NOMO-1 treated with dmso at 0.1 percent for 144 hours (cell line): ENCODE data around the gene LONP2.
A peak's percentile ranks its signal among the peaks of the same experiment; 100 is the strongest.
"Not testable (repeated sequence)": the region's sequence is repeated elsewhere in the genome, so short reads cannot be mapped to it uniquely, and the experiment has no call there.

Experiments used
- DNase-seq: peaks from one replicate; lab custom pipeline; 2025; ENCODE audit not compliant: unreplicated experiment; lab: John Stamatoyannopoulos, UW

Gene LONP2

GRCh38 chr16:48287239-48287638 lies 43.1 kb downstream of the LONP2 start:
- no peak for DNase-seq

GRCh38 chr16:48291303-48291702 lies 47.2 kb downstream of the LONP2 start:
- no peak for DNase-seq

- no peak for DNase-seq
These were observed 47.7 kb downstream of the LONP2 start for GRCh38 chr16:48291754-48292153.

- no peak for DNase-seq
These were observed 48.4 kb downstream of the LONP2 start for GRCh38 chr16:48292452-48292851.

GRCh38 chr16:48294724-48295123 lies 50.6 kb downstream of the LONP2 start:
- DNase-seq: no peak

- no peak for DNase-seq
These were observed 51.6 kb downstream of the LONP2 start for GRCh38 chr16:48295488-48296281.

GRCh38 chr16:48299471-48299870 lies 55.4 kb downstream of the LONP2 start:
- no peak for DNase-seq

GRCh38 chr16:48300391-48300856 lies 56.3 kb downstream of the LONP2 start:
- no peak for DNase-seq

GRCh38 chr16:48308535-48308934 lies 64.4 kb downstream of the LONP2 start:
- DNase-seq: no peak

GRCh38 chr16:48310908-48311641 lies 67.0 kb downstream of the LONP2 start:
- DNase-seq: no peak

GRCh38 chr16:48313905-48314304 lies 69.8 kb downstream of the LONP2 start:
- not testable (repeated sequence) for DNase-seq

- no peak for DNase-seq
These were observed 72.9 kb downstream of the LONP2 start for GRCh38 chr16:48317026-48317425.

GRCh38 chr16:48317614-48318315 lies 73.7 kb downstream of the LONP2 start:
- DNase-seq: peak; percentile 48

GRCh38 chr16:48318630-48319029 lies 74.5 kb downstream of the LONP2 start:
- DNase-seq: peak; percentile 58

GRCh38 chr16:48321317-48322036 lies 77.4 kb downstream of the LONP2 start:
- DNase-seq: no peak

GRCh38 chr16:48323783-48324775 lies 80.0 kb downstream of the LONP2 start:
- no peak for DNase-seq

- no peak for DNase-seq
These were observed 82.8 kb downstream of the LONP2 start for GRCh38 chr16:48326915-48327314.

- no peak for DNase-seq
These were observed 85.0 kb downstream of the LONP2 start for GRCh38 chr16:48329138-48329537.

GRCh38 chr16:48330189-48330840 lies 86.2 kb downstream of the LONP2 start:
- no peak for DNase-seq
